Amniotic stem cell (primary cell): ENCODE results near the gene C1orf50.
"Not testable (repeated sequence)": the region's sequence is repeated elsewhere in the genome, so short reads cannot be mapped to it uniquely, and the experiment has no call there.

Experiments
- DNase-seq: peaks from one replicate; lab custom pipeline; 2025; lab: John Stamatoyannopoulos, UW

C1orf50 gene

DNA sequence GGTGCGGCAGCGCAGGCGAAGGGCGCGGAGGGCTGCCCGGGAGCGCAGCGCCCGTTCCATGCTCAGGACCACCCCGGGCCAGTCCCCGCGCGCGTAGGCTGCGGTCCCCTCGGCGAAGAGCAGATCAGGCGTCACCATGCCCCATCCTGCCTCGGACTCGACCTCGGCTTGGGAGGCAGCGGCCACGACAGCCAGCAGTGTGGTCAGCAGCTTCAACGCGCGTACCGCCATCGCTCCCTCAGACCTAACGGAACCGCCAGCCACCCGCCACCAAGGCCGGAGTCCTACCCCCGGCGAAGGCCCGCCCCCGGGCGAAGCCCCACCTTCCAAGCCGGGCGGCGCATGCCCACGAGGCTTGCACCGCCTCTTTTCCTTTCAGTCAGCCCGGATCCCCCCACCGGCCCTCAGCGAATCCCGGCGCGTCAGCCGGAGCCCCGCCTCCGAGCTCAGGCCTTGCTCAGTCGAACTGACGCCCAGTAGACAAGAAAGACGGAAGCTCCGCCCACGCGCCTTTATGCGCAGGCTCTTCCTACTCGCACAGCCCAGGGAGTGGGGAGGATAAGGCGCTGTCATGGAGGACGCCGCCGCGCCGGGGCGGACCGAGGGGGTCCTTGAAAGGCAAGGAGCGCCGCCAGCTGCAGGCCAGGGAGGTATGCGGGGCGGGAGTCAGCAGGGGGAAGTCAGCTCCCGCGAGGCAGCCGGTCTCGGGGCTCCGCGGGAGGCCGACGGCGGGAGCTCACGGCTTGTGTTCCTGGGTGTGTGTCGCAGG, at the start of gene C1orf50, which contains the start of gene P3H1:
TSS of gene C1orf50 (plus strand) at position 509 of the 769 bp plus-strand sequence. CDS start at position 572, 63 bp downstream.
TSS of gene P3H1 (minus strand) at position 288 of the 769 bp plus-strand sequence. CDS start at position 231, 57 bp downstream.
- peak; percentile 98 for DNase-seq

DNA sequence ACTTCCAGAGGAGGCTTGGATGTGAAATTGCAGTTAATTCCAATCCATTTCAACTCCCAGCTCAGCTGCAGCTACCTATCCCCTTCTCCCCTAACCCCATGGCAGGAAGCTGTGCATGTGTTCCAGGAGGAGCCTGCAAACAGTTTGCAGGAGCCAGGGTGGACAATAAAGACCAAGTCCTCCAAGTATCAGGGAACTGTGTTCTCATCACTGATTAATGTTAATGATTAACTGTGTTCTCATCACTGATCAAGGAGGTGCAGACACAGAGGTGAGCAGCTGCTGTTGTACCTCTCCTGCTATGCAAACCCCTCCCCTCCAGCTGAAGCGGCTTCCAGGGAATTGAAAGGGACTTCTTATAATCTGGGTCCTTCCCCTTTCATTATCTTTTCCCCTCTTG, 46.2 kb upstream of the C1orf50 start:
- no peak for DNase-seq

DNA sequence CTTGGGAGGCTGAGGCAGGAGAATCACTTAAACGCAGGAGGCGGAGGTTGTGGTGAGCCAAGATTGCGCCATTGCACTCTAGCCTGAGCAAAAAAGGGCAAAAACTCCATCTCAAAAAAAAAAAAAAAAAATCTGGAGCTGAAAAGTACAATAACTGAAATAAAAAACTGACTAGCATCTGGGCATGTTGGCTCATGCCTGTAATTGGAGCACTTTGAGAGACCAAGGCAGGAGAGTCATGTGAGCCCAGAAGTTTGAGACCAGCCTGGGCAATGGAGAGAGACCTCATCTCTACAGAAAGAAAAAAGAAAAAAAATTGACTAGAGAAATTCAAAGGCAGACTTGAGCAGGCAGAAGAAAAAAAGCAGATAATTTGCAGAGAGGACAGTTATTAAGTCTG, 45.1 kb upstream of the C1orf50 start:
- no peak for DNase-seq

DNA sequence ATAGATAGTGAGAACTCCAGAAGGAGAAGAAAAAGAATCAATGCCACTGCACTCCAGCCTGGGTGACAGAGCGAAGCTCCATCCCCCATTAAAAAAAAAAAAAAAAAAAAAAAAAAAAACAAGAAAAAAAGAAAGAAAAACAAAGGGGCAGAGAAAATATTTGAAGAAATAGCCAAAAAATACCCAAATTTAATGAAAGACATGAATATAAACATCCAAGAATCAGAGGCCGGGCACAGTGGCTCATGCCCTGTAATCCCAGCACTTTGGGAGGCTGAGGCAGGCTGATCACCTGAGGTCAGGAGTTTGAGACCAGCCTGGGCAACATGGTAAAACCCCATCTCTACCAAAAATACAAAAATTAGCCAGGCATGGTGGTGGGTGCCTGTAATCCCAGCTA, 44.6 kb upstream of the C1orf50 start:
- not testable (repeated sequence) for DNase-seq

DNA sequence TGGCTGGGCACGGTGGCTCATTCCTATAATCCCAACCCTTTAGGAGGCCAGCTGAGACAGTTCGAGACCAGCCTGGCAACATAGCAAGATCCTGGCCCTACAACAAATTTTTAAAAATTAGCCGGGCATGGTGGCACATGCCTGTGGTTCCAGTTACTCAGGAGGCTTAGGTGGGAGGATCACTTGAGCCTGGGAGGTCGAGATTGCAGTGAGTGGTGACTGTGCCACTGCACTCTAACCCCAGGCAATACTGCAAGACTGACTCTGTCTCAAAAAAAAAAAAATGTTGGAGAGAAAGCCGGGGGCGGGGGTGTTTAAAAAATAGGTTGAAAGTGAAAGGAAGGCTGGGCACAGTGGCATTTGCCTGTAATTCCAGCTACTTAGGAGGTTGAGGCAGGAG, 43.5 kb upstream of the C1orf50 start:
- DNase-seq: no peak

DNA sequence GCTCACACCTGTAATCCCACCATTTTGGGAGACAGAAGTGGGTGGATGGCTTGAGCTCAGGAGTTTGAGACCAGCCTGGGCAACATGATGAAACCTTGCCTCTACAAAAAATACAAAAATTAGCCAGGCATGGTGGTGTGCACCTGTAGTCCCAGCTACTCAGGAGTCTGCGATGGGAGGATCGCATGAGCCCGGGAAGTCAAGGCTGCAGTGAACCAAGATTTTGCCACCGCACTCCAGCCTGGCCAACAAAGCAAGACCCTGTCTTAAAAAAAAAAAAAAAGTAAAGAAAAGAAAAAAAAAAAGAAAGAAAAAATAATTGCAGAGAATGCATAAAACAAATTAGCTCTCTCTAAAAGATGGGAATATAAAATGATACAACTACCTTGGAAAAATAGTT, 41.2 kb upstream of the C1orf50 start:
- DNase-seq: not testable (repeated sequence)

DNA sequence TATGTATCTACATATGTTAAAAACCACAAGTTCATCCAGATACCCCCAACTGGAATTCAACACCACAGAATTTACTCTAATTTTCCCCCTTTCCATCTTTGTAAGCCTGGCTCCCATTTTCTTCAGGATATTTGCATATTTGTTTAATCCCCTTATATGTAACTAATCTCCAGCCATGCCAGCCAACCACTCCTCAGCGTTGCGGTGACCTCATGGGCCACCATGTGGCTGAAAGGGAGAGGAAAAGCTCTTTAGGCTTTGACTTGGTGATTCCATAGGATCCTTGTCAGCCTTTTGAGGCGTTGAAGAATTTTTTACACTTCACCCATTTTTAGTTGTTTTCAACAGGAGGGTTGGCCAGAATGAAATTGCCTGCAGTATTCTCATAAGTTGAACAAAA, 37.0 kb upstream of the C1orf50 start:
- no peak for DNase-seq

DNA sequence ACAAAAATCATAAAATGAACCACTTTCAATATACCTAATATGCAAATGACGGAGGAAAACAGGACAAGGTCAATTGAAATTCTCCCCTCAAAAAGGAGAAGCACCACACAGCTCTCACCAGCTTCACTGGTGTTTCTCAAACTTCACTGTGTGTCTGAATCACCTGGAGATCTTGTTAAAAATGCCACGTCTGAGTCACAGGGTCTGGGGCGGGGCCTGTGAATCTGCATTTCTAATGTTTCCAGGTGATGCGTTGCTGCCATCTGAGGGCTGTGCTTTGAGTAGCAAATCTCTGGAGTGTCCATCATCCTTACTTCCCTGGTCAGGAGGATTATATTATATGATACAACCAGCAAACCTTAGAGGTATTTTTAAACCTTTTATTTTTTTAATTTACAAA, 36.1 kb upstream of the C1orf50 start:
- no peak for DNase-seq

DNA sequence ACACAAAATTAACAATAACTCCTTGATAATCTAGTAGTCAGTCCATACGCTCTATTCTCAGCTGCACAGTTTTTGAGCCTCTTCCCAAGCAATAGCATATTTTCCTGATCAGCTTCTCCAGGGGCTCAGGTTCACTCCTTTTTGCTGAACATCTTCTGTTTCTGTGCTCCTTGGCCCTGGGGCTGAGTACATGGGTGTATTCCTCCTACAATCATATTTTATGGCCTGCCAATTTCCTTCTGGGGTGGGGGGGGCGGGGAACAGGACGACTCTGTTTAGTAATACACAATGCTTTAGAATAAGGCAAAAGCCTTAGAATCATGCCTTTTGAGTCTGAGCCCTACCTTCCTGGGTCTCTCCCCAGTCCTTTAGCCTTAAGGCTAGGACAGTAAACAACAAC, 35.5 kb upstream of the C1orf50 start:
- no peak for DNase-seq

DNA sequence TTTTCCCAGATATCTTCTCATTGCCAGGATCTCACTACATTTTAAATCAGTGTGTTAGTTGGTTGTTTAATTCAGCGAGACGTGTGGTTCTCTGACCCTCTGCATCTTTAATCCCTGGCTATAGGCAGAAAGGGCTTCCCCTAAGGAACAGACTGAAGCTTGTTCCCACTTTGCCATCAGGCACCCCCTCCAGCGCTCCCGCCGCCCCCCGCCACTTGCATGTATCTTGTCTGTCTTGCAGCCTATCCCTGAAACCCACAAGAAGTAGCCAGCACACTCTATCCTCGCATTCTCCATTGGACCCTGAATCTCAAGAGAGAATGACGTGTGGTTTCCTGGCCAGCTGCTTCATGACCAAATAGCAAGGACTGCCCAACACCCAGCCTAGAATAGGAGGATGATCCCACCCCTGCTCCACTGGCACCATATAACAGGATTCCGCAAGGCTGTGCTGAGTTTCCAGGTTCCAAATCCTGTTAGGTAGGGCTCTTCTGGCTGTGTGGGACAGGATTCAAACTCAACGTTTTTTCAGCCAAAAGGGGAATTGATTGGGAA, 34.8 kb upstream of the C1orf50 start:
- no peak for DNase-seq

DNA sequence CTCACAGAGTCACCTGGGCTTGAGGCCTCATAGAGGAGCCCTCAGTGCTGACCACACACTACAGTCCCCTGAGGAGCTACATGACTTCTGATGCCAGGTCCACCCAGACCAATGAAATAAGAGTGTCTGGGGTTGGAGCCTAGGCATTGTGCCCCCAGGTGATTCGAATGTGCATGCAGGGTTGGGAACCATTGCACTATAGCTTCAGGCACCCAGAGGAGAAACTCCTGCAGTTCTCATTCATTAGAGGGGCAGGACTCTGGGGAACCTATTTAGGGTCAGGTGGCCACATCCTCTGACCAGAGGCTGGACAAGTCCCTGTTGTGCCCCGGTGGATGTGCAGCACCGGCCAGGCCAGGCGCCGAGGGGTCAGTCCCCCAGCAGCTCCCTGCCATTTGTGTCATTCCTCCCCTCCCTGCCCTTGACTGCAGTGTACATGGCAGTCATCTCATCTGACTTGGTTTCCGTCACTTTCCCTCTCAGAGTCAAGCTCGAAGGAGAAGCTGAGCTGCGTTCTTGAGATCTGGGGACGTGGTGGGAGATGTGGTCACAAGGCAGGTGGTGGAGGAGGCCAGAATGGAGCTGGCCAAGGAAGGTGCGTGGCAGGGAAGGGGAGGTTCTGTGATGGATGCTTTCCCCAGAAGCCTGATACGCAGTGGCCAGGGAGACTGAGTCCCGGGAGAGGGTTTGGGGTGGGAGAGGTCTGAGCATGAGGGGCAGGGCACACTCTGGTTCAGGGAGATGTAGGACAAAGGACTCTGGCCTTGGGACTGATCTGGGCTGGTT, 33.4 kb upstream of the C1orf50 start:
- DNase-seq: no peak

DNA sequence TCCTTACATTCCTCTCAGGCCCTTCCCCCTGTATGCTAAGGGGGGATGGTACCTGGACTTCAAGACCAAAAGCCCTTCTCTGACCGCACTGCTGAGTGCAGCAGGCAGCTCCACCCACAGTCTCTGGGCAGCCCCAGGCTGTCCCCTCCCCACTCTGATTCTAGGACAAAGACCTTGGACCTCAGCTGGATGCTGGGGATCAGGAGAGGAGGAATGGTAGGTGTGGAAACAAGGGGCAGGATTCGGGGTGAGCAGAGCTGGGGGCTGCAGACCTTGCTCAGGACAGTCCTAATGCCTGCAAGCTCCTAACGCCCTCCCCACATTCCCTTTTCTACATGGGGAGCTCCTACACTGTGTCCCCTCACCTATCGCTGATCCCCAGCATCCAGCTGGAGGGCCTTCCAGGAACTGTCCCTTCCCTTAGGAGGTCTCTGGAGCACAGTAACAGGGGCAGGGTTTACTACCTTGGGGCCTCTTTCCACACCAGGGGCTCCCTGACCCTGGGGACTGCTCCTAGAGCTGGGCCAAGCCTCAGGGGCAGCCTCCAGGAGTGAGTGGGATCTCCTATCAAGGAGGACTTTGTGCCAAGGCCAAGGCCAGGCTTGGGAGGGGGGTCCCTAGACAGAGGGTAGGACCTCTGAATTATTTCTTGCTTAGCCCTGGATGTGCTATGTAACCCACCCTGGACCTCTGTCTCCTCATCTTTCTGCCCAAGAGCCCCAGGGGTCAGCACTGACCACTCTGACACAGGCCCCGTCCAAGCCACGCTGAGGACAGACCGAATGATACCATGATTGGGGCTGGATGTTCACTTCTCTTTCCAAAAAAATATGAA, 32.6 kb upstream of the C1orf50 start:
- DNase-seq: no peak

DNA sequence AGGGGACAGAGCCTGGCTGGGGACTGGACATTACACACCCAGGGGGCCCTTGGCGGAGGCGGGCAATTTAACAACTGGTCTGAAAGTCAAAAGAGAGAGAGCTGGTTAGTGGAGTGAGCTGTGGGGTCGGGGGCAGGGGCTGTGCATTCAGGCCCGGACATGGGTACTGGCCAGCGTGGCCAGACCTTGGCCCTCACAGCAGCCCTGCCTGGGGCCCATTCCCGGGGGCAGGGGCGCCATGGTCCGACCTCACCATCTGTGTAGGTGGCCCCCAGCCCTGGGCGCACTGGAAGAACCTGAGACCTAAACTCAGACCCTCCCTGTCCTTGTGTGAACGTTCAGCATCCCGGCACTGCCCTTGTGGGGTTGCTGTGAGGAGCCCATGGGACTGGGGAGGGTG, 32.0 kb upstream of the C1orf50 start:
- no peak for DNase-seq

DNA sequence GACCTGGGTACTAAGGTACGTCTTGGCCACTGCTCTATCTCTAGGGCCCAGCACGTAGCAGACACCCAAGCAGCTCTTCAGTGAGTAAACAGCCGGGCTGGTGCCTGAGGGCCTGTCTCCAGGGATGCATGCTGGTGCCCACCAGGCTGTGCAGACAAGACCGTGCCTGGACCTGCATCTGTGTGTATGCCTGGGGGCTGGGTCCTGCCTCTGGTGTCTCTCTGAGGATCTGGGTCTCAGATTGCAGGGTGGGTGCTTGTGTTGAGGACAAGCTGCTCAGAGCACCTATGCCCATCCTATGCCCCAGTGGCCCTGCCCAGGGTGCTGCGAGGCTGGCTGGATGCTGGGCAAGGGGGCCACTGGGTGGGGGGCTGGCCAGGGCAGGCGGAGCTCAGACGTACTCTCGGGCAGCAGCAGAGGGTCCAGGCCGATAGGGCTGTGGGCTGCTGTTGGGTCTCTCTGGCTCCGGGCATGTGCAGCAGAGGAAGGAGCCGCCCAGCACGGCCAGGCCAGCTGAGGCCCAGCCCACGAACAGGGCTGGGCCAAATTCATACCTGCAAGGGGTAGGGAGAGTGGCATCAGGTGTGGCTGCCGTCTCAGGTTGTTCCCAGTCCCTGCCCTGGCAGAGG, 31.5 kb upstream of the C1orf50 start:
- no peak for DNase-seq

DNA sequence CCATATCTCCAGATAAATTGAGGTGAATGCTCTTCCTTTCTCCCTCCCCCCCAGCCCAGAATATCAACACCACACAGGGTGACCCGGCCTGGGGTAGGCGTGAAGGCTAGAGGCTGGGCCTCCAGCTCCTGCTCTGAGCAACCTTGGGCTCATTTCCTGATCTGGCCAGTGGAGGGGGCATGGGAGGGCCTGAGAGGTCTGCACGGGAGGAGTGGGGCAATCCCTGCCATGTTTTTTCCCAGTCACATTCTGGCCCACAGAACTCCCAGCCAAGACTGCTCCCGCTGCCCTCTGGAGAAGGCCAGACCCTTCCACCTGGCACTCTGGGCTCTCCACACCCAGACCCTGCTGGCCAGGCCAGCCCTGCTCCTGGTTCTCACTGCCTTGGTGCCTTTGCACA, 30.9 kb upstream of the C1orf50 start:
- no peak for DNase-seq

DNA sequence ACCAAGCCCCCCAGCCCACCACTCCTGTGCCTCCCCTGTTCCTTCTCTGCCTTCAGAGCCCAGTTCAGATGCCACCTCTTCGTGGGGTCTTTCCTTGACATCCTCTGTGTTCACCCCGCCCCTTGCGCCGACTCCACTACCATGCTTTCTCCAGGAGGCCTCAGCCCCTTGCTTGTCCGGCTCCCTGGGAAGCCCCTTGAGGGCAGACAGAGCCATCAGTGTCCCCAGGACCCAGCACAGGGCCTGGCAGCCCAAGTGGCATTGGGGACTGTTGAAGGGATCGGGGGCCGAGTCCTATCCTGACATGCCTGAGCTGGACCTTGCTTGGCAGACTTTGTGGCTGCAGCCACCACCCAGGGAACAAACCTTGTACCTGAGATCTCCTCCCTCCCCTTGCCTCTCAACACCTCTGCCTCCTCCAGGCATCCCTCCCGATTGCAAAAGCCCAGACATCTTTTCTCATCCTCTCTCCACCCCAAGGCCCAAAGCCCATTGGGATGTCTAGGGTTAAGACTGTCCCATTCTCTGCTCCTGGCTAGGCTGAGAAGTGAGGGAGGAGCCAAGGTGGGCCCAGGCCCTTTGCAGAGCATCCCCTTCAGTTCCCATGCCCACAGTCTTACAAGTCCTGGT, 30.4 kb upstream of the C1orf50 start:
- no peak for DNase-seq

DNA sequence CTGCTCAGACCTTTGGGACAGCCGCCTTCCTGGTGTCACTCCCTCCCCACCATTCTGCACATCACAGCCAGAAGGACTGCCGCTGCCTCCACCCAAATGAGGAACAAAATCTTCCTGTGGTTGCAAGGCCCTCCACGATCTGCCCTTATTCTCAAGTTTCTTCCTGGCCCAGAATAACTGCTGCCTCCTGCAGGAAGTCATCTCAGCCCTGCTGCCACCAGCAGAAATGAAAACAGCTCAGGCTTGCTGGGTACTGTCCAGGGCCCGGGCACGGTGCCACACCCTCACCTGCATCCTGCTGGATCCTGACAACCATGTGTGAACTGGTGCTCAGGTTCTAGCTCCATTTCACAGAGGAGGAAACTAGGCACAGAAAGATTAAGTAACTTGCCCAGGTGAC, 29.8 kb upstream of the C1orf50 start:
- no peak for DNase-seq

DNA sequence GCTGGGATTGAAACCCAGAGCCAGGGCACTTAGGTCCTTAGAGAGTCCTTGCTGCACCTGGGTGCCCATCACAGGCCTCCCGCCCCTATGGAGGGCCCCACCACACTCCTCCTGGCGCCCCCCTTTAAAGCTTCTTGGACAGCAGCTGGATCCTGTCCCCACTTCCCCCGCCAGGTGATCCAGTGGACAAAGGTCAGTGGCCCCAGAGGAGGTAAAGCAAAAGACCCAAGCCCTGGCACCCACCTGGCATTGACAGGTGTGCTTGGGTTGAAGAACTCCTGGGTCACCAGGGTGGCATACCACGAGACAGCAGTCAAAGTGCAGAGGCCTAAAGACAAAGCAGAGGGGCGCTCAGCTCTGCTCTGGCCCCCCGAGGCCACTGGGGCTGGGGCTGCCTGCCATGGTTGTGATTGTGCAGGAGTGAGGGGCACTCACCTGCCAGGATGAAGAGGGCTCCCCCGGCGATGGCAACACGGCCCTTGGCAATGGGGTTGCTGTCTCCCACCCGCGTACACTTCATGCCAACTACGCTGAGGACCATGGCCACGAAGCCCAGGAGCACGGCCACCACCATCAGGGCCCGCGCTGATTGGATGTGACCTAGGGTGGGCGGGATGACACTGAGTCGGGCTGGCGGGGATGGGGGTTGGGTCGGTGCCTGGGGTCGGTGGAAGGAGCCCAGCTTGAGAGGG, 28.9 kb upstream of the C1orf50 start:
- no peak for DNase-seq

DNA sequence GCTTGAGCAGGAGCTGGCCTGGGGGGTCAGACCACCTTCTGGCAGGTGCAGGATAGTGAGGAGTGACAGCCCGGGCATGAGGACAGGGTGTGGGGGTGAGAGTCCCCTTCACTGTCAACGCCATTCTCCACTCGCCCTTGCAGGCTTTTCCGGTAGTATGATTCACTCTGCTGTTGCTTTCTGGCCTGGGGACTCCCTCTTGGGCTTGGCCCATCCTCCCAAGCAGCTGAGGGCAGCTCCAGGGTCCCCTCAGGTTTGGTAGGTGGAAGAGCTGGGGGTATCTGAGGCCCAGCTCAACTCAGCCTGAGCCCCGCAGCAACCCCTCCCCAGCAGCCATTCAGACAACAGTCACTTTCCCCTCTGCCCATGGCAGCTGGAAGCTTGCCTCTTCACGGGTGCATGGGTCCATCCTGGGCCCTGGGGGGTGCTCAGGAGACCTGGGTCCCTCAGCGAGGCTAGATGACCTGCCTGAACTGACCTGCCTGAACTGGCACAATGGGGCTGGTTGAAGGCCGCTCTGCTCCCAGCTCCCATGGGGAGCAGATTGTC, 28.3 kb upstream of the C1orf50 start:
- DNase-seq: no peak
